Kidney (tissue), 14 donors: ENCODE data around the gene F12. TPM values are rescaled to one million over a fixed set of nuclear protein-coding genes. Genes with fewer than 3 reads are reported as not detected.

Experiments
- DNase-seq, 5 donors: peaks; one replicate each; pipeline ENCODE4 v3.0.0-alpha.2; 2013 to 2020
- FAIRE-seq: peaks from 2 replicates; lab custom pipeline; 2012; peaks lifted over from hg19 to GRCh38; lab: Jason Lieb, UNC
- H3K27ac ChIP-seq, 2 donors: one replicate each; pipeline ENCODE4 v1.7.0; 2013; ENCODE audit warnings: low read depth in 2 of 2, low read length in 2 of 2, inconsistent platforms in 1 of 2
- H3K27me3 ChIP-seq: one replicate; pipeline ENCODE4 v1.7.1; 2013; ENCODE audit warnings: low read length, inconsistent platforms; ENCODE audit not compliant: control insufficient read depth, insufficient read depth
- H3K36me3 ChIP-seq, 3 donors: one replicate each; pipeline versions ENCODE4 v1.7.0 to v1.7.1; 2013; ENCODE audit warnings: low read length in 3 of 3, control low read depth in 1 of 3, inconsistent platforms in 1 of 3; ENCODE audit not compliant: insufficient read depth in 3 of 3, control insufficient read depth in 2 of 3
- H3K4me1 ChIP-seq, 3 donors: one replicate each; pipeline versions ENCODE4 v1.7.0 to v1.7.1; 2013; ENCODE audit warnings: low read length in 3 of 3, inconsistent platforms in 1 of 3, low read depth in 1 of 3; ENCODE audit not compliant: control insufficient read depth in 2 of 3, insufficient read depth in 2 of 3
- H3K4me3 ChIP-seq, 3 donors: one replicate each; pipeline versions ENCODE4 v1.7.0 to v1.8.1; 2013; ENCODE audit warnings: low read length in 3 of 3, control low read depth in 1 of 3, inconsistent platforms in 1 of 3
- H3K9ac ChIP-seq, 3 donors: one replicate each; pipeline versions ENCODE4 v1.7.0 to v1.7.1; 2013; ENCODE audit warnings: low read length in 3 of 3, control low read depth in 1 of 3, inconsistent platforms in 1 of 3
- H3K9me3 ChIP-seq, 3 donors: one replicate each; pipeline versions ENCODE4 v1.7.0 to v1.7.1; 2013; ENCODE audit warnings: low read length in 3 of 3, control low read depth in 1 of 3, inconsistent platforms in 1 of 3; ENCODE audit not compliant: control insufficient read depth in 2 of 3, insufficient read depth in 1 of 3
- intact Hi-C: fragments of 100-400 bp; cut with DNase I; formaldehyde crosslinking; loops from one replicate; pipeline ENCODE4 v1.11.1; 2022
- polyA plus RNA-seq: library from polyadenylated mRNA; stranded (reverse); fragments of 350-450 nt; fragmentation: Illumina TruSeq; extraction: RNeasy Lipid Tissue Mini Kit (QIAGEN cat#74804); gene quantifications from one replicate; pipeline ENCODE4 v1.2.3, GENCODE V29; 2014; ENCODE audit warnings: low read depth, low replicate concordance; ENCODE audit not compliant: insufficient read depth
- total RNA-seq: library from RNA; stranded (reverse); fragmentation: NEBNext Ultra II Directional; extraction: Animal tissue kit (Norgen Biotek cat#: 25700); gene quantifications from one replicate; pipeline ENCODE4 v1.2.1, GENCODE V29; 2021
- TF ChIP-seq, protein P1 (sequence below): IDR thresholded peaks from 3 replicates; pipeline ENCODE4 v1.5.1; 2012; ENCODE audit warnings: mild to moderate bottlenecking, moderate library complexity, borderline replicate concordance; ENCODE audit not compliant: insufficient read depth; ENCODE audit errors: extremely low read depth
- donor health status: control.
- donor health status: control.
- donor health status: control.
- donor health status: control.
- donor health status: control.
- donor health status: DM: yes; HTN: yes; CAD: no.
- donor health status: Normal renal cell carcinoma (clear cell type).

The F12 gene
- total and polyA plus RNA-seq, 2 donors from 2014 or later, result 3.1 to 4.2 TPM

GRCh38 chr5:177430972-177431316, 21.6 kb upstream of the F12 start:
- peaks cover 3 to 11% (median 10%) of the 10 kb centered on the region in 3 donors for H3K4me1 ChIP-seq
- H3K4me3 ChIP-seq, result no peak overlapping the region
- intact Hi-C loops, result no loop called here
- no peak for FAIRE-seq
- DNase-seq, result no peak
- TF ChIP-seq, protein P1, sequence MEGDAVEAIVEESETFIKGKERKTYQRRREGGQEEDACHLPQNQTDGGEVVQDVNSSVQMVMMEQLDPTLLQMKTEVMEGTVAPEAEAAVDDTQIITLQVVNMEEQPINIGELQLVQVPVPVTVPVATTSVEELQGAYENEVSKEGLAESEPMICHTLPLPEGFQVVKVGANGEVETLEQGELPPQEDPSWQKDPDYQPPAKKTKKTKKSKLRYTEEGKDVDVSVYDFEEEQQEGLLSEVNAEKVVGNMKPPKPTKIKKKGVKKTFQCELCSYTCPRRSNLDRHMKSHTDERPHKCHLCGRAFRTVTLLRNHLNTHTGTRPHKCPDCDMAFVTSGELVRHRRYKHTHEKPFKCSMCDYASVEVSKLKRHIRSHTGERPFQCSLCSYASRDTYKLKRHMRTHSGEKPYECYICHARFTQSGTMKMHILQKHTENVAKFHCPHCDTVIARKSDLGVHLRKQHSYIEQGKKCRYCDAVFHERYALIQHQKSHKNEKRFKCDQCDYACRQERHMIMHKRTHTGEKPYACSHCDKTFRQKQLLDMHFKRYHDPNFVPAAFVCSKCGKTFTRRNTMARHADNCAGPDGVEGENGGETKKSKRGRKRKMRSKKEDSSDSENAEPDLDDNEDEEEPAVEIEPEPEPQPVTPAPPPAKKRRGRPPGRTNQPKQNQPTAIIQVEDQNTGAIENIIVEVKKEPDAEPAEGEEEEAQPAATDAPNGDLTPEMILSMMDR, result no peak
- H3K36me3 ChIP-seq, result peaks cover 0 to 11% (median 10%) of the 10 kb centered on the region in 3 donors
- H3K9me3 ChIP-seq, result no peaks in the 10 kb centered on the region
- no peaks in the 10 kb centered on the region for H3K27me3 ChIP-seq
- H3K27ac ChIP-seq, result no peak overlapping the region
- no peak overlapping the region for H3K9ac ChIP-seq

GRCh38 chr5:177430140-177430951, 21.0 kb upstream of the F12 start:
- Histone ChIP-seq H3K36me3 (peaks cover 0 to 10% (median 8%) of the 10 kb centered on the region in 3 donors), H3K4me1 (peaks cover 3 to 15% (median 15%) of the 10 kb centered on the region in 3 donors), H3K27ac (no peak overlapping the region), H3K9me3 (no peaks in the 10 kb centered on the region), H3K4me3 (no peak overlapping the region), H3K27me3 (no peaks in the 10 kb centered on the region), H3K9ac (no peak overlapping the region)
- TF ChIP-seq, protein P1, result no peak
- DNase-seq, result no peak
- FAIRE-seq, result no peak
- intact Hi-C loops, result no loop called here

DNA sequence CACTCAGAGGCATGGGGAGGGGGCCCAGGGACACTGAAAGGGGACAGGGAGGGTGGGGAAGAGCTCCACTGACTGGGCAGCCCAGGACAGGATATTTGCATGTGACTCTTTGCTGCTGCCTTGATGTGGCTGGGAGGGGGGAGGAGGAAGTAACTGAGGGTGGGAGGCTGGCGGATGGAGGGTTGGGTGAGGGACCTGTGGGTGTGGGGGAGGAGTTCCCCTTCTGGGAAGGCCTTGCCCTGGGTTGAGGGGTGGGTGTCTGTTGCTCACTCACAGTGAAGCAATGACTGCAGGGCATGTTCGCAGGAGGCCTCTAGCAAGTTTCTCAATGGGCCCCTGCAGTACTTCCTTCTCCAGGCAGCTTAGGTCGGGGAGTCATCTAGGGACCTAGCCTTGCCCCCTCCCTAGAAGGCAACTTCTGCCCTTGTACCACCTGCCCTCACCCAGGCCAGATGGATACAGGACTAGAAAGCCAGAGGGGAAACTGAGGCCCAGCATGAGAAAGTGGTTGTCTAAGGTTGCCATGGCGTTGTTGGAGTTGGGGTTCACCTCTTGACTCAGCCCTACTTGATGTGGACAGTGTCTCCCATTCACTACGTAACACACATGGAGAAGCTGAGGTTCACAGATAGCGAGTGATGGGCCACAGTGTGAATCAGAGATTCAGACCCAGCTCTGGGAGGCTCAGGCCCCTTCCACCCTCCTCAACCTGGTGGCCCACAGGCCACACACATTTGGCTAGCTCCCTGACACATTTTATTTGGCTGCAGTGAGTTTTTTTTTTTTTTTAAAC, 20.1 kb upstream of the F12 start:
- no peak overlapping the region for H3K4me3 ChIP-seq
- TF ChIP-seq, protein P1, result no peak
- no peaks in the 10 kb centered on the region for H3K27me3 ChIP-seq
- DNase-seq (peak in 3 of 5 donors; percentile 36 to 88 (median 49)), FAIRE-seq (no peak)
- intact Hi-C loops, result no loop called here
- H3K27ac ChIP-seq, result peak overlapping the region in 1 of 2 donors; percentile 28
- no peak overlapping the region for H3K9ac ChIP-seq
- H3K36me3 ChIP-seq, result peaks cover 0 to 7% (median 6%) of the 10 kb centered on the region in 3 donors
- H3K9me3 ChIP-seq, result no peaks in the 10 kb centered on the region
- H3K4me1 ChIP-seq, result peaks cover 3 to 17% (median 16%) of the 10 kb centered on the region in 3 donors
